Astrocyte (in vitro differentiated cells and primary cell): Measurements from ENCODE around the gene PEAR1.

Source experiments
- CTCF ChIP-seq: IDR thresholded peaks from 2 replicates; pipeline ENCODE4 v1.5.1; 2011; ENCODE audit warnings: low read depth, mild to moderate bottlenecking, inconsistent platforms, low read length, moderate library complexity; ENCODE audit not compliant: insufficient read depth
- EZH2 ChIP-seq: IDR thresholded peaks from 2 replicates; pipeline ENCODE4 v1.6.1; 2012; ENCODE audit warnings: mild to moderate bottlenecking, low read length, inconsistent platforms; ENCODE audit not compliant: insufficient read depth

- TF ChIP-seq EZH2, result no peak
- TF ChIP-seq CTCF, result peak; percentile 16
Measured at GRCh38 chr1:156961709-156962108, 68.2 kb downstream of the PEAR1 start.
